ENCODE results near the gene TECPR2.
"Not testable (repeated sequence)": the region's sequence is repeated elsewhere in the genome, so short reads cannot be mapped to it uniquely, and the experiment has no call there.

The TECPR2 gene

GRCh38 chr14:102517392-102518062, 154.8 kb downstream of the TECPR2 start:
- H3K27ac ChIP-seq: peak overlapping the region; percentile 91
- H3K4me3 ChIP-seq: peak overlapping the region; percentile 86
- no peaks in the 10 kb centered on the region for H3K9me3 ChIP-seq
- H3K36me3 ChIP-seq: no peaks in the 10 kb centered on the region
- no peaks in the 10 kb centered on the region for H4K20me1 ChIP-seq
- H3K4me2 ChIP-seq: peak overlapping the region; percentile 97
- no peak for TF ChIP-seq Cebpa-rat (IDR thresholded peaks at IDR 0.05)
- H3K27me3 ChIP-seq: no peaks in the 10 kb centered on the region
- H3K4me1 ChIP-seq: peaks cover 27% of the 10 kb centered on the region
- peak overlapping the region; percentile 89 for H3K9ac ChIP-seq

GRCh38 chr14:102518063-102518648, 155.4 kb downstream of the TECPR2 start:
- Histone ChIP-seq H4K20me1 (no peaks in the 10 kb centered on the region), H3K4me3 (no peak overlapping the region), H3K9ac (peak overlapping the region; percentile 89; the same call in 1 of the 2 replicates), H3K36me3 (no peaks in the 10 kb centered on the region), H3K4me1 (peaks cover 28% of the 10 kb centered on the region), H3K4me2 (no peak overlapping the region), H3K9me3 (no peaks in the 10 kb centered on the region), H3K27me3 (no peaks in the 10 kb centered on the region), H3K27ac (0 out of 2 replicates have a peak overlapping the region, but pooled peaks have one; percentile 91)
- TF ChIP-seq Cebpa-rat (IDR thresholded peaks at IDR 0.05): no peak

- H3K4me2 ChIP-seq, H3K4me3 ChIP-seq, H3K36me3 ChIP-seq, H3K9me3 ChIP-seq, H3K27ac ChIP-seq, H3K27me3 ChIP-seq, H3K9ac ChIP-seq, H4K20me1 ChIP-seq: not testable (repeated sequence)
- H3K4me1 ChIP-seq: peaks cover 41% of the 10 kb centered on the region
Measured at GRCh38 chr14:102519709-102520108, 157.0 kb downstream of the TECPR2 start.

GRCh38 chr14:102523200-102523568, 160.4 kb downstream of the TECPR2 start:
- H3K4me3 ChIP-seq: peak overlapping the region; percentile 17; the same call in 1 of the 2 replicates
- H3K27ac ChIP-seq: peak overlapping the region; percentile 73
- H3K4me1 ChIP-seq: peaks cover 56% of the 10 kb centered on the region
- H3K27me3 ChIP-seq: no peaks in the 10 kb centered on the region
- peak overlapping the region; percentile 84 for H3K4me2 ChIP-seq
- no peaks in the 10 kb centered on the region for H4K20me1 ChIP-seq
- H3K9me3 ChIP-seq: no peaks in the 10 kb centered on the region
- no peaks in the 10 kb centered on the region for H3K36me3 ChIP-seq
- peak overlapping the region; percentile 51; the same call in 1 of the 2 replicates for H3K9ac ChIP-seq
- no peak for TF ChIP-seq Cebpa-rat (IDR thresholded peaks at IDR 0.05)

GRCh38 chr14:102523569-102524450, 161.1 kb downstream of the TECPR2 start:
- Histone ChIP-seq H3K4me2 (peak overlapping the region; percentile 84), H3K9me3 (no peaks in the 10 kb centered on the region), H3K9ac (peak overlapping the region; percentile 51; the same call in 1 of the 2 replicates), H4K20me1 (no peaks in the 10 kb centered on the region), H3K36me3 (no peaks in the 10 kb centered on the region), H3K4me1 (peaks cover 57% of the 10 kb centered on the region), H3K27ac (peak overlapping the region; percentile 73), H3K27me3 (no peaks in the 10 kb centered on the region), H3K4me3 (peak overlapping the region; percentile 67)
- no peak for TF ChIP-seq Cebpa-rat (IDR thresholded peaks at IDR 0.05)

- no peaks in the 10 kb centered on the region for H3K36me3 ChIP-seq
- peak overlapping the region; percentile 73 for H3K27ac ChIP-seq
- no peaks in the 10 kb centered on the region for H3K27me3 ChIP-seq
- peak overlapping the region; percentile 69 for H3K9ac ChIP-seq
- peak overlapping the region; percentile 84 for H3K4me2 ChIP-seq
- no peak for TF ChIP-seq Cebpa-rat (IDR thresholded peaks at IDR 0.05)
- no peaks in the 10 kb centered on the region for H4K20me1 ChIP-seq
- H3K9me3 ChIP-seq: no peaks in the 10 kb centered on the region
- H3K4me3 ChIP-seq: peak overlapping the region; percentile 67
- peaks cover 63% of the 10 kb centered on the region for H3K4me1 ChIP-seq
Measured at GRCh38 chr14:102524451-102525218, 161.9 kb downstream of the TECPR2 start.

- Histone ChIP-seq H3K4me3 (peak overlapping the region; percentile 67), H3K36me3 (no peaks in the 10 kb centered on the region), H3K9me3 (no peaks in the 10 kb centered on the region), H3K4me2 (peak overlapping the region; percentile 84), H3K27ac (peak overlapping the region; percentile 72), H4K20me1 (no peaks in the 10 kb centered on the region), H3K4me1 (peaks cover 66% of the 10 kb centered on the region), H3K9ac (peak overlapping the region; percentile 69), H3K27me3 (no peaks in the 10 kb centered on the region)
- TF ChIP-seq Cebpa-rat (IDR thresholded peaks at IDR 0.05): no peak
Measured at GRCh38 chr14:102525219-102525928, 162.6 kb downstream of the TECPR2 start.

GRCh38 chr14:102525929-102526497, 163.3 kb downstream of the TECPR2 start:
- Histone ChIP-seq H4K20me1 (no peaks in the 10 kb centered on the region), H3K36me3 (no peaks in the 10 kb centered on the region), H3K4me1 (peaks cover 68% of the 10 kb centered on the region), H3K9ac (no peak overlapping the region), H3K4me3 (no peak overlapping the region), H3K27ac (peak overlapping the region; percentile 49; the same call in 1 of the 2 replicates), H3K9me3 (no peaks in the 10 kb centered on the region), H3K27me3 (no peaks in the 10 kb centered on the region), H3K4me2 (peak overlapping the region; percentile 84)
- TF ChIP-seq Cebpa-rat (IDR thresholded peaks at IDR 0.05): no peak

All from BLaER1 (cell line).